Measurements from ENCODE around the gene MTHFD1.

MTHFD1 gene

DNA sequence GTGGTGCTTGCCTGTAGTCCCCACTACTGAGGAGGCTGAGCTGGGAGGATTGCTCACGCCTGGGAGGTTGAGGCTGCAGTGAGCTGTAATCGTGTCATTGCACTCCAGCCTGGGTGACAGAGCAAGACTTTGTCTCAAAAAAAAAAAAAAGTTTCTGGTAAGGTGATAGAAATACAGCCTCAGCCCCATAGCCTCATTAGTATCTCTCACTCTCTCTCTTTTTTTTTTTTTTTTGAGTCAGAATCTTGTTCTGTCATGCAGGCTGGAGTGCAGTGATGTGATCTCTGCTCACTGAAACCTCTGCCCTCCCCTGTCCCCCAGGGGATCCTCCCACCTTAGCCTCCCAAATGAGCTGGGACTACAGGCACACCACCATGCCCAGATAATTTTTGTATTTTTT is 19.2 kb downstream of the MTHFD1 start:
- DNase-seq: no peak

- DNase-seq: no peak
Observed at GRCh38 chr14:64409126-64409920, 21.2 kb downstream of the MTHFD1 start.

DNA sequence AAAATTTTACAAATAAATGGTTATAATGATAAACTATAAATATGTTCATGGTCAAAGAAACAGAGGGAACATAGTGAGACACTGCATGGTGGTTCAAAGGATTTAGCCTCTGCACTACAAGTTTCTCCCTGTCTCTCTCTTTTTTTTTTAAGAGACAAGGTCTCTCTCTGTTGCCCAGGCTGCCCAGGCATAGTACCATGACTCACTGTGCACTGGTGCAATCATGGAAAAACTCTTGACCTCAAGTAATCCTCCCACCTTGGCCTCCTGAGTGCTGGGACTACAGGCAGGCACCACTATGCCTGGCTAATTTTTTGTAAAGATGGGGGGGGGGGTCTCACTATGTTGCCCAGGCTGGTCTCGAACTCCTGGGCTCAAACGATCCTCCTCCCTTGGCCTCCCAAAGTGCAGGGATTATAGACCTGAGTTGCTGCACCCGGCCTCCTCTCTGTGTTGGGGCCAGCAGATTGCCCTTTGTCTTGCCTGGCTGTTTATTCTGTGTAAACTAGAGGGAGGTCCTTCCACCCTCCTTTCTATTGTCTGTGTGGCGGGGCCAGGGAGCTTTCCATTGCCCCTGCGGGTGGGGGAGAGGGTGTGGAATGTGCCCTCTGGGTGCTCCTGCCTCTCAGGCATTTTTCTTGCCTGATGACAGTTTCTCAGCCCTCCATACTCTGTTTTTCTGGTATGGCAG is 22.1 kb downstream of the MTHFD1 start:
- DNase-seq: peak; percentile 7

DNA sequence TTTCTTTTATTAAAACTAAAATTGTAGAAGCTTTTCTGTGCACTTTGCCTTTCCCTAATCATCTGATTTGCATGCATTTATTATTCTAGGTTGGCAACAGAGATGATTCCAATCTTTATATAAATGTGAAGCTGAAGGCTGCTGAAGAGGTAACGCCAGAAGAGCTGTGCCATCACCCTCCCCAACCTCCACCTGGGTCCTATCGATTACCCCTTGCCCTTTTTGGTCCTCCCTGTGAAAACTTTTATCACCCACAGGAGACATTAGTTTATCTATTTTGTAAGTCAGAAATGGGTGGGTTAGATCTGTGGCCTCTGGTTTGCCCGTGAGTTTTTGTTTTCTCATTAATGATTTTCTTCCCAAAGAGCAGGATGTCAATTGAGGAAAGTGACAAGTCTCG is 22.8 kb downstream of the MTHFD1 start:
- no peak for DNase-seq

DNA sequence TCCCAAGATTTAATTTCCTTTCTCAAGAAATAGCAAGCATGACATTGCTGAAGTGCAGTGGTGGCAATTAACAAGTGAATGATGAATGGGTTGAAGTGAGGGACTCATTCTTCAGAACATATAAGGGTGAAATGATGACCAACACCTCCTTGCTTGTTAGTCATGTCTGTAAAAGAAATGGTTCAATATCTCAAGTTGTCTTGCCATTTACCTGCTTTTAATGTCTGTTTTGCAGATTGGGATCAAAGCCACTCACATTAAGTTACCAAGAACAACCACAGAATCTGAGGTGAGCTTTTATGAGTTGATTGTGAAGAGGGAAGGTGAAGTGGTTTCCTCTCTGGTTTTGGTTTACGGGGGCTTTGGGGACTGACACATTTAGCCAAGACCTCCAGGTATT is 24.1 kb downstream of the MTHFD1 start:
- DNase-seq: no peak

DNA sequence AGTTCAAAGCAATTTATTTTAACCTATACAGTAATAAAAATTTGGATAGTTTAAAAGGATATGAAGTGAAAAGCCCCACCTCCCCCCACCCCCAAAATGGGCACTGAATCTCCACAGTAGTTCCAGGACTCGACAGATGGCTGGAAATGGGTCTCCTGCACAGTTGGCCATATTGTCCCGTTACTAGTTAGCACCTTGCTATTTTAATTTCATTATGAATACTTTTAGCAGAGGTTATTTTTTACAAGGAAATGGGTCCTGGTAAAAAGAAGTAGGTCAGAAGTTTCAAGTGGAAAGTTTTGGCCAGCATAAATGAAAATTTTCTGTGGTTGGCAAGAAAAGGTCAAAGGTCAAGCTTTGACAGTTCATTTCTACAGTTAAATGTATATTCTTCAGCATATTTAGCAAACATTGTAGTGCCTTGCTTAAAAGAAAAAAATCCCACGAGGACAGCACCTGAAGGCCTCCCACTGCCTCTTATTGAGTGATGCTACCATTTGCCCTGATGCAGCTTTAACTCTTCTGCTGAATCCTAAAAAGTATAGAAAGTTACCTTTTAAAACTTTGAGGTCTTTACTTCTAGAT is 28.3 kb downstream of the MTHFD1 start:
- no peak for DNase-seq

DNA sequence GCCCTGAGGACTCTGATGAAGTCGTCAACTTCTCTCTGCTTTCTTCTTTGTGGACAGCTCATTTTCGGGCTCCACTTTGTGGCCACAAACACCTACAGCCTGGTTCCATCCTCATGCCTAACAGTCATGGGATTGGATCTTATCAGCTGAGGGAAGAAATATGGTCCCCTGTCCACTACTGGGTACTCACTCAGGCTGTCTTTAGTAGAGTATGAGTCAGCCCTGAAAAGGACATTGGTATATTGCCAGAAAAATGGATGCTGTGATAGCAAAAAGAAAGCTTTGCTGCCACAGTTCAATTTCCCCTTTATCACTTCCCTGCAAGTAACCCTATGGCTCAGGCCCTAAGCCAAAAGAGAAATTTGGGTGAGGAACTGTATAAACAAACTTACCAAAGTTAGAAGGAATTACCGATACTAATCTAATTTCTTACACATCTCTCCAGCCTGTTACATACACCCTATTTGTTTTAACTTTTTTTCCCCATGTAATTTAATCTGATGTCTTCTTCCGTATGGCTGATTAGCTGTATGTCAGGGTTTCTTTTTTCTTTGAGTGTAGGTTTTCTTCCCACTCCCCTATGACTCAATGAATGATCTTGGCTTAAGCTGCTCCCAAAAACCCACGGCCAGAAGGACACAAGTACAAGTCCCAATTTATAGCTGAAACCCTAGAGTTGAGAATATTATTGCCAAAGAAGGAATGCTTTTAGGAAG is 29.1 kb downstream of the MTHFD1 start:
- peak; percentile 38 for DNase-seq

- no peak for DNase-seq
Observed at GRCh38 chr14:64417771-64418125, 29.6 kb downstream of the MTHFD1 start.

- DNase-seq: no peak
Observed at GRCh38 chr14:64419003-64419402, 30.9 kb downstream of the MTHFD1 start.

- DNase-seq: no peak
Observed at GRCh38 chr14:64421166-64421565, 33.0 kb downstream of the MTHFD1 start.

DNA sequence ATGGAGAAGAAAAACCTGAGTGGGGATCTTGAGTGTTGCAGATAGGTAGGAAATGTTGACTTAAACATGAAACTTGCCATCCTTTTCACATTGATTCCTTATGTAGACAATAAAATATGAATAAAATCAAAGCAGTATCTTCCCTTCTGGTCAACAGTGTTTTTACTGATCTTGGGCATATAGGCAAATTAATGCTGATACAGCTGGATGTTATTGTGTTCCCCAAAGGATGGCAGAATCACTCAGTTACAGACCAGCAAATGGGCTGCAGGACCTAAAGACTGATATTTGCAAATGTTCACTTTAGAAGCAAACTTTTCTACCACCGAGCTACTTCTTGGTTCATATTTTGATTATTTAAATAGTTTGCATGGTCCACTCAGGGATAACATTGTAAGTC is 33.9 kb downstream of the MTHFD1 start:
- DNase-seq: no peak

DNA sequence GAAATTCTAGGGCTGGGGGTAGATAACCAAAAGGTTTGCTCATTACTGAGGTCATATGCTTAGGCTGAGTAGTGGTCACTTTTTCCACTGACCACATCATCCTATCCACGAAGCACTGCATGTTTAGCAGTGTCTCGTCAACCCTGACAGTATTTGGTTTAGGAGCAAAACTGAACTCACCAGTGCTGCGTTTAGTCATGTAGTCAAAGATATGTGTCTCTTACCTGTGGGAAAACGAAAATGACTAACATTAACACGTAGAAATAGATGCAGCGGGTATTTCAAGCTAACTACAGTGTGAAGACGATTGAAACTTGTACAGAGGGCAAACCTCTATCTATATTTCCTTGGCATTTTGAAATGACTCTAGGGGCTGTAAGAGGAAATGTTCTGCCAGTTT is 34.6 kb downstream of the MTHFD1 start:
- no peak for DNase-seq

DNA sequence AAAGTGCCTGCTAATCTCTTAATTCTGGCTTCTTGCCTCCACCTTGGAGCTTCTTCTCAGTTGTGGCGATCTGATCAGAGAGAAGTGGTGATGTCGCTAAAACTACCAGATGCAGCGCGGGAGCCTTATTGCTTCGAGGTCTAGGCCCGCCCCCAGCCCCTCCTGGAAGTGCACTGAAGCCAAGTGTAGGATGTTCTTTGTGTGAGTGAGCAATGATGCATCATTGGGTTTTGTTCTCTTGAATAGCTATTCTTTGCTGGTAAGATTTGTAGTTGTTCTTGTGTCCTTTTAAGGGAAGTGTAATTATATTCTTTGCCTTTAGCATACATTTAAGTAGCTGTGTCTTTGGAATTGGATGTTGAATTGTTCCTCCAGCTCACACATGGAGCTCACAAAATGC is 35.8 kb downstream of the MTHFD1 start:
- no peak for DNase-seq

DNA sequence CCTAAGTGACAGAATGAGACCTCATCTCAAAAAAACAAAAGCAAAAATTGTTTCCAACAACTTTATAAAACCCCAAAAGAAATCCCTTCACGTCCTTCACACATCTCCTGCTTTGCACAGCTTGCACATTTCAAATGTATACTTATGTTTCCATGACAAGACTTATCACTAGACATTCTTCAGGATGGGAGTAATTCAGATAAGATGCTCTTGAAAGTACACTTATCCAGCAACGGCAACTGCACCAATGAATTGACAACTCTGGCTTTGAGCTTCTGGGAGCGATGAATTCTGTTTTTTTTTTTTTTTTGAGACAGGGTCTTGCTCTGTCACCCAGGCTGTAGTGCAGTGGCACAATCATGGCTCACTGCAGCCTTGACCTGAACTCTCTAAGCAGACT is 46.4 kb downstream of the MTHFD1 start:
- DNase-seq: no peak

DNA sequence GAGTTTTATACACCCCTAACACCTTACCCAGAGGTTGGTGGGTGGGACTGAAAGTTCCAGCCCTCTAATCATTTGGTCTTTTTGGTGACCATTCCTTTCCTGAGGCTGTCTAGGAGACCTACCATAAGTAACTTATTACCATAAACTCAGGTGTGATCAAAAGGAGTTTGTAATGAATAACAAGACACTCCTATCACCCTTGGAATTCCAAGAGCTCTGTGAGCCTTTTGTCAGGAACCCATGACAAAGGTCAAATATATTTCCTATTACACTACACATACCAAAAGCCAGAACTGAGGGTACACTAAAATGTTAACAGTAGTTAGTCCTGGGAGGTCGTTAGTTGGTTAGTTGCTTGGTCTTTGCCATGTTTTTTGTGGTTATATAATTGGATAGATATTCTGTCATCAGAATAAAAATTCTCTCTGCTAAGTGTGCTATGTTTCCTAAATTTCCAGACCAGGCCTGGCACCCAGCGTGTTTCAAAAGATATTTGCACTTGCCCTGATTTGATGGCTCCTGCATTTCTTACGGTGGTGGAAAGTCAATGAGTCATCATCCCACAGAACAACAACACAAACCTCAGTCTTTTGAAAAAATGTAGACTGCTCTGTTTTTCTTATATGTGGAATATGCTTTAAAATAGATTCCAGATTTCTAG is 50.2 kb downstream of the MTHFD1 start:
- no peak for DNase-seq

DNA sequence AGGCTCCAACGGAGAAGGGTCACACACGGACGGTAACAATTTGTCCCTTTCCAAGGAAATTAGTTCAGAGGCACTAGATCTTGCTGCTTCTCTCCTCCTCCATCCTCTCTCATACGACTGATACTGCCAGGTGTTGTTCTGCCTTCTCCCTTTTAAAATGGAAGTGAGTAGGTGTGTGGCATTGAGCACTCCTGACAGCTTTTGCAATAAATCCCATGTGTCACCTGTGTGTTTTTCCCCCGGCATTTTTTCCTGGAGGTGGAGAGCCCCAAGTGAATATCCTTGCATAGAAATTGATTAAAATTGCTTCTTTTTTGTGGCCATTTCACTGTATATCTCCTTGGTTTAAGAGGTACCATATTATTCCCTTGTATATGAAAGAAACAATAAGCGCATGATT is 51.0 kb downstream of the MTHFD1 start:
- DNase-seq: no peak

- peak; percentile 35 for DNase-seq
Observed at GRCh38 chr14:64440494-64440893, 52.3 kb downstream of the MTHFD1 start.

GRCh38 chr14:64442300-64442988 is 54.3 kb downstream of the MTHFD1 start:
- no peak for DNase-seq

GRCh38 chr14:64444140-64444539 is 56.0 kb downstream of the MTHFD1 start:
- DNase-seq: peak; percentile 73

- peak; percentile 67 for DNase-seq
Observed at GRCh38 chr14:64444984-64445845, 57.1 kb downstream of the MTHFD1 start.

DNA sequence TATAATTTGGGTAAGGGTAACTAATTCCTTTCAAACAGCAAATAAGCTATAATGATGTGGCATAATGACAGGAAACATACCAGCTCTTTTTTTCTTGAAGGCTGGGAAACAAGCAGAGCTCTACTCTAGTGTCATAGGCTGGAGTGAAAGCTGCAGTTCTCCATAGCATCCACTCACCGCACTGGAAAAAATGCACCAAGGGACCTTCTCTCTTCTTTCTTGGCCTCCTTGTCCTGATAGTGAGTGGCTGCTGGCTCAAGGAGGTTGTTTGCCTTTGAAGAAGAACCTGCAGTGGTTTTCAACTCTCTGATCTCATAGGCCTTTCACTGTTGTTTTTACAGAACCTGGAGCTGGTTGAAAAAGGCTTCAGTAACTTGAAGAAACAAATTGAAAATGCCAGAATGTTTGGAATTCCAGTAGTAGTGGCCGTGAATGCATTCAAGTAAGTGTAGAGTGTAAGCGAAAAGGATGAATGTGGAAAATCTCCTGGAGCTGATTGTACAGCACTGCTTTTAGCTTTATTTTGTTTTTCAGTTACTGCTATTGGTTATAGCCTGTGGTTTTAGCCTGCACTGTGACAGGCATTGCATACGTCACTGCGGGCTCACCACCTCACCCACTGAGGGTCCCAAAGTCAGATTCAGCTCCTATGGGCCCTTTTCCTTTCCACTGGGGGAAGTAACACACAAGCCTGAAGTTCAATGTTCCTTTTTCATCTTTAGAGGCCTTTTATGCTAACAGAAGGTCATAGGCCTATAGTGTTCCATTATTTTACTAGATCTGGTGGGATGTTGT is 59.9 kb downstream of the MTHFD1 start:
- no peak for DNase-seq

Measured in MV-4-11 (cell line).